ENCODE results near the gene WSB1.

WSB1 gene

GRCh38 chr17:27363326-27363725 is 69.4 kb downstream of the WSB1 start:
- CTCF ChIA-PET, result interaction anchor here (1.0 to 2.0 kb wide), 5 partner anchors 9 to 237 kb away, joined by 4 to 10 read pairs (median 4); no protein-coding TSS in a partner anchor
- no peaks in the 10 kb centered on the region for H3K9me3 ChIP-seq (ENCODE audit: control insufficient read depth, insufficient read depth, low read depth, low read length)

More at GRCh38 chr17:27363326-27363725, 69.4 kb downstream of the WSB1 start:
- TF ChIP-seq ZNF114 (tag by site-specific recombination; IDR thresholded peaks at IDR 0.05) (no peak), KLF16 (tag by site-specific recombination; IDR thresholded peaks at IDR 0.05) (no peak), GLIS1 (tag by site-specific recombination; IDR thresholded peaks at IDR 0.05) (no peak), ZNF112 (tag by site-specific recombination; IDR thresholded peaks at IDR 0.05) (no peak), ZIC2 (tag by site-specific recombination; IDR thresholded peaks at IDR 0.05) (no peak), TSHZ1 (tag by site-specific recombination; IDR thresholded peaks at IDR 0.05; ENCODE audit: borderline replicate concordance) (no peak), ZNF473 (tag by site-specific recombination; IDR thresholded peaks at IDR 0.05) (no peak), ZNF600 (tag by site-specific recombination; IDR thresholded peaks at IDR 0.05) (no peak), ZNF488 (tag by site-specific recombination; IDR thresholded peaks at IDR 0.05) (no peak)
- no peaks in the 10 kb centered on the region for H3K36me3 ChIP-seq (ENCODE audit: control insufficient read depth in 2 of 2, insufficient read depth in 1 of 2, low read length in 2 of 2)
- no peak overlapping the region for H3K4me3 ChIP-seq (ENCODE audit: low read depth, low read length)
- POLR2A ChIA-PET, result no interaction called here
- H3K4me1 ChIP-seq (ENCODE audit: control insufficient read depth, insufficient read depth, low read length), result no peaks in the 10 kb centered on the region
- H3K27ac ChIP-seq (ENCODE audit: extremely low read depth, low read depth, low read length), result no peak overlapping the region

Data from HEK293 (cell line).